ENCODE measurements around the gene B9D2.

B9D2 gene

DNA sequence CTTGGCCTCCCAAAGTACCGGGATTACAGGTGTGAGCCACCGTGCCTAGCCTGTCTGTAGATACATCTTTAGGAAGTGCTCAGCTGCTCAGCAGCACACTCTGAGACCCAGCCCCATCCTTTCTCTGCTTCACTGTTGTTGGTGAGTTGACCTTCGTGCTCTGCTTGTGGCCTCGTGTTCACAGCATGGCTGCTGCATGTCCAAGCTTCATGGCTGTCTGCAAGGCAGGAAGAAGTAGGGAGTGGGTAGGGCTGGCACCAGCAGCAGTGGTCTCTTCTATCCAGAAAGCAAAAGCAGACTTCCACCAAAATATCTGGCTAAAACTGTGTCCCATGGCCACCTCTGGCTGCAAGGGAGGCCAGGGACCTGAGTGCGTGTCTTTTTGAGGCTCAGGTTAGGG is 49.0 kb upstream of the B9D2 start:
- ChIA-PET CTCF (no interaction called here), POLR2A (interaction anchor here (1.3 kb wide), 1 partner anchor 26 kb away, joined by 4 read pairs; the partner anchor contains the start of gene DMAC2)
- peaks cover 5% of the 10 kb centered on the region; the same call in 1 of the 2 replicates for H3K4me1 ChIP-seq (ENCODE audit: control insufficient read depth, insufficient read depth, low read length)
- no peak overlapping the region for H3K4me3 ChIP-seq (ENCODE audit: low read depth, low read length)
- H3K9me3 ChIP-seq (ENCODE audit: control insufficient read depth, insufficient read depth, low read depth, low read length): no peaks in the 10 kb centered on the region
- no peak overlapping the region for H3K27ac ChIP-seq (ENCODE audit: extremely low read depth, low read depth, low read length)
- H3K36me3 ChIP-seq (ENCODE audit: control insufficient read depth in 2 of 2, insufficient read depth in 1 of 2, low read length in 2 of 2): peaks cover 13 to 26% of the 10 kb centered on the region in 2 experiments; a peak in 2 of 3 replicates
- TF ChIP-seq ZNF416 (tag by site-specific recombination; IDR thresholded peaks at IDR 0.05): no peak
- no peak for TF ChIP-seq ZNF664 (tag by site-specific recombination; IDR thresholded peaks at IDR 0.05)
- no peak for TF ChIP-seq ZNF292 (tag by site-specific recombination; IDR thresholded peaks at IDR 0.05; ENCODE audit: borderline replicate concordance, low read depth)
- TF ChIP-seq ZNF830 (tag by site-specific recombination; IDR thresholded peaks at IDR 0.05; ENCODE audit: low read depth): no peak
- TF ChIP-seq ZNF76 (tag by site-specific recombination; IDR thresholded peaks at IDR 0.05; ENCODE audit: borderline replicate concordance, low read depth): no peak
- no peak for TF ChIP-seq FEZF1 (tag by site-specific recombination; IDR thresholded peaks at IDR 0.05)
- no peak for TF ChIP-seq ZNF155 (tag by site-specific recombination; IDR thresholded peaks at IDR 0.05)
- TF ChIP-seq ZNF394 (tag by site-specific recombination; IDR thresholded peaks at IDR 0.05; ENCODE audit: borderline replicate concordance): no peak
- no peak for TF ChIP-seq ZNF530 (tag by site-specific recombination; IDR thresholded peaks at IDR 0.05; ENCODE audit: low read depth)
- TF ChIP-seq ZNF335 (tag by site-specific recombination; conservative IDR thresholded peaks at IDR 0.05): no peak
- TF ChIP-seq SETDB1 (IDR thresholded peaks at IDR 0.05; ENCODE audit: insufficient read length, low read length): no peak
- TF ChIP-seq ZNF404 (tag by site-specific recombination; IDR thresholded peaks at IDR 0.05): no peak
- no peak for TF ChIP-seq ZBTB48 (tag by site-specific recombination; IDR thresholded peaks at IDR 0.05)
- TF ChIP-seq KLF8 (tag by site-specific recombination; IDR thresholded peaks at IDR 0.05): no peak
- TF ChIP-seq ZNF140 (tag by site-specific recombination; IDR thresholded peaks at IDR 0.05): no peak
- no peak for TF ChIP-seq GLI2 (tag by site-specific recombination; IDR thresholded peaks at IDR 0.05; ENCODE audit: borderline replicate concordance, low read depth)
- TF ChIP-seq SCRT2 (tag by site-specific recombination; IDR thresholded peaks at IDR 0.05): no peak
- TF ChIP-seq, protein P1, sequence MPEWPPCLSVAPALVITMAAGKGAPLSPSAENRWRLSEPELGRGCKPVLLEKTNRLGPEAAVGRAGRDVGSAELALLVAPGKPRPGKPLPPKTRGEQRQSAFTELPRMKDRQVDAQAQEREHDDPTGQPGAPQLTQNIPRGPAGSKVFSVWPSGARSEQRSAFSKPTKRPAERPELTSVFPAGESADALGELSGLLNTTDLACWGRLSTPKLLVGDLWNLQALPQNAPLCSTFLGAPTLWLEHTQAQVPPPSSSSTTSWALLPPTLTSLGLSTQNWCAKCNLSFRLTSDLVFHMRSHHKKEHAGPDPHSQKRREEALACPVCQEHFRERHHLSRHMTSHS (tag by site-specific recombination; IDR thresholded peaks at IDR 0.05): no peak
- TF ChIP-seq ZNF623 (tag by site-specific recombination; IDR thresholded peaks at IDR 0.05): no peak
- no peak for TF ChIP-seq GLIS1 (tag by site-specific recombination; IDR thresholded peaks at IDR 0.05)

DNA sequence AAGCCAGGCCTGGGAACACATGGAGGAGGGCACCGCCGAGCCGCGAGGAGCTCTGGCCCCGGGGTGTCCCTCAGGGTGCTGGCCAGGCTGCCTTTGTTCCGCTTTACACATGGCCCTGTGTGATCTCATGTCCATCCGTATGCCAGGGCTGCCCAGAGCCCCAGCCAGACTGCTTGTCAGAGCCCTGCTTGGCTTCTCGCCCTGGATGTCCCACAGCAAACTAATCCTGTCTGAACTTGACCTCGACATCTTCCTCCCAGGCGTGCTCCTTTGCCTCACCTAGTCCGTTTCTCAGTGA is 48.0 kb upstream of the B9D2 start:
- ChIA-PET POLR2A (interaction anchor here (1.3 kb wide), 1 partner anchor 27 kb away, joined by 4 read pairs; the partner anchor contains the start of gene DMAC2), CTCF (no interaction called here)
- peaks cover 5% of the 10 kb centered on the region; the same call in 1 of the 2 replicates for H3K4me1 ChIP-seq (ENCODE audit: control insufficient read depth, insufficient read depth, low read length)
- no peak overlapping the region for H3K4me3 ChIP-seq (ENCODE audit: low read depth, low read length)
- peaks cover 9 to 22% of the 10 kb centered on the region in 2 experiments; a peak in 2 of 3 replicates for H3K36me3 ChIP-seq (ENCODE audit: control insufficient read depth in 2 of 2, insufficient read depth in 1 of 2, low read length in 2 of 2)
- no peaks in the 10 kb centered on the region for H3K9me3 ChIP-seq (ENCODE audit: control insufficient read depth, insufficient read depth, low read depth, low read length)
- TF ChIP-seq ZNF24 (tag by site-specific recombination; IDR thresholded peaks at IDR 0.05) (no peak), ZSCAN16 (tag by site-specific recombination; IDR thresholded peaks at IDR 0.05) (no peak), ZIC2 (tag by site-specific recombination; IDR thresholded peaks at IDR 0.05) (peak; percentile 28; the same call in 1 of the 2 replicates), ZNF792 (tag by site-specific recombination; IDR thresholded peaks at IDR 0.05) (no peak)
- H3K27ac ChIP-seq (ENCODE audit: extremely low read depth, low read depth, low read length): no peak overlapping the region
